K562 (cell line): Measurements from ENCODE around the gene FGFR1OP2. TPM values are rescaled to one million over a fixed set of nuclear protein-coding genes. Genes with fewer than 3 reads are reported as not detected.
A peak's percentile ranks its signal among the peaks of the same experiment; 100 is the strongest.

ENCODE experiments used
- ATAC-seq: fragments of 200-7000 bp; cut with Tn5 transposase; 3 replicates; pipeline ENCODE4 v1.9.1; 2020; ENCODE audit warnings: moderate library complexity
- BruUV-seq: library from RNA; stranded (reverse); fragments of 400-500 nt; replicated peaks from 2 replicates; lab custom pipeline; 2021; lab: Mats Ljungman, UMichigan
- CTCF ChIA-PET: fragments of 300-600 bp; formaldehyde crosslinking; extraction: SDS; loops from one replicate; lab custom pipeline; 2021; ENCODE audit warnings: low intra/inter-chr PET ratio; lab: Yijun Ruan, JAX
- POLR2A ChIA-PET: fragments of 300-600, 350-650 bp; sonication (Branson Sonifier 250); formaldehyde crosslinking; extraction: SDS; loops from one replicate; lab custom pipeline; 2021; ENCODE audit warnings: antibody characterized with exemption, inconsistent platforms; lab: Yijun Ruan, JAX
- DNase-seq, 4 experiments: peaks; one replicate each; pipeline versions ENCODE4 v3.0.0 to v3.0.0-alpha.2; 2011 to 2018; ENCODE audit warnings: low spot score in 3 of 4, mixed read lengths in 3 of 4; ENCODE audit errors: extremely low read depth in 1 of 4
- FAIRE-seq: peaks from 2 replicates; lab custom pipeline; 2011; peaks lifted over from hg19 to GRCh38; lab: Jason Lieb, UNC
- H2AFZ ChIP-seq: 2 replicates; pipeline ENCODE4 v1.6.0; 2011; ENCODE audit warnings: low read depth, low read length, control low read depth, inconsistent platforms
- H3K27ac ChIP-seq: fragments of 200-600 bp; 3 replicates; pipeline ENCODE4 v1.8.0; 2011; ENCODE audit warnings: low read depth, mild to moderate bottlenecking, control low read depth, inconsistent platforms, low read length, moderate library complexity, mixed read lengths; ENCODE audit errors: extremely low read depth
- H3K27me3 ChIP-seq, 2 experiments: fragments of 300-600 bp in 1 of 2; 2 replicates in 1 of 2; 3 replicates in 1 of 2; pipeline versions ENCODE4 v1.6.0 to v1.8.0; 2011; ENCODE audit warnings: inconsistent platforms in 2 of 2, low read length in 2 of 2, mild to moderate bottlenecking in 1 of 2, mixed read lengths in 1 of 2, moderate library complexity in 1 of 2; ENCODE audit not compliant: control insufficient read depth in 2 of 2, insufficient read depth in 2 of 2
- H3K36me3 ChIP-seq: fragments of 300-600 bp; 3 replicates; pipeline ENCODE4 v1.8.0; 2011; ENCODE audit warnings: mild to moderate bottlenecking, low read length, inconsistent platforms; ENCODE audit not compliant: control insufficient read depth, insufficient read depth
- H3K4me1 ChIP-seq, 2 experiments: fragments of 200-600 bp in 1 of 2; replicated peaks in 1 of 2; 2 replicates in 1 of 2; 3 replicates in 1 of 2; pipeline versions ENCODE4 v1.5.1 to v1.8.0; 2011; ENCODE audit warnings: inconsistent platforms in 2 of 2, low read length in 2 of 2, mild to moderate bottlenecking in 1 of 2, mixed read lengths in 1 of 2, moderate library complexity in 1 of 2; ENCODE audit not compliant: control insufficient read depth in 2 of 2, insufficient read depth in 2 of 2
- H3K4me2 ChIP-seq: 2 replicates; pipeline ENCODE4 v1.6.1; 2011; ENCODE audit warnings: low read length, control low read depth, inconsistent platforms, mixed read lengths; ENCODE audit not compliant: insufficient read depth
- H3K4me3 ChIP-seq: fragments of 200-600 bp; sonication (generic), shearing (Covaris generic); 2 replicates; pipeline ENCODE4 v1.5.1; 2016; ENCODE audit warnings: control low read depth, inconsistent platforms
- H3K79me2 ChIP-seq: fragments of 200-600 bp; 3 replicates; pipeline ENCODE4 v1.8.0; 2011; ENCODE audit warnings: low read length, inconsistent platforms; ENCODE audit not compliant: control insufficient read depth, insufficient read depth
- H3K9ac ChIP-seq, 2 experiments: 2 replicates each; pipeline versions ENCODE4 v1.6.0 to v1.6.1; 2011; ENCODE audit warnings: low read depth in 2 of 2, low read length in 2 of 2, control low read depth in 1 of 2, inconsistent platforms in 1 of 2, mild to moderate bottlenecking in 1 of 2, mixed read lengths in 1 of 2; ENCODE audit not compliant: insufficient read depth in 1 of 2
- H3K9me1 ChIP-seq: one replicate; pipeline ENCODE4 v1.6.0; 2011; ENCODE audit warnings: inconsistent platforms, mild to moderate bottlenecking, low read length, moderate library complexity; ENCODE audit not compliant: control insufficient read depth, insufficient read depth
- H3K9me3 ChIP-seq: replicated peaks from 2 replicates; pipeline ENCODE4 v1.5.1; 2011; ENCODE audit warnings: low read depth, low read length, inconsistent platforms; ENCODE audit not compliant: control insufficient read depth, insufficient read depth
- H4K20me1 ChIP-seq: replicated peaks from 2 replicates; pipeline ENCODE4 v1.6.1; 2011; ENCODE audit warnings: low read length, inconsistent platforms, mixed read lengths; ENCODE audit not compliant: control insufficient read depth, insufficient read depth
- ETS1 ChIP-seq: conservative IDR thresholded peaks from 2 replicates; pipeline ENCODE4 v1.6.1; 2011; ENCODE audit warnings: low read depth, mild to moderate bottlenecking, low read length; ENCODE audit not compliant: control insufficient read depth
- NFIC ChIP-seq: fragments of 450-650 bp; IDR thresholded peaks from 2 replicates; pipeline ENCODE4 v1.6.1; 2017; ENCODE audit warnings: mild to moderate bottlenecking, inconsistent platforms
- PKNOX1 ChIP-seq: fragments of 450-650 bp; IDR thresholded peaks from 2 replicates; pipeline ENCODE4 v1.6.1; 2016
- ZBTB33 ChIP-seq: sonication (generic); formaldehyde crosslinking; IDR thresholded peaks from 2 replicates; pipeline ENCODE4 v1.8.1; 2023; ENCODE audit warnings: mild to moderate bottlenecking, missing genetic modification reagents
- WGBS: fragments of 100-300 bp; shearing (Covaris generic); methylation state at CpG from one replicate; pipeline ENCODE4 v1.1.6; 2016; ENCODE audit warnings: low coverage, mixed read lengths; ENCODE audit not compliant: insufficient coverage; ENCODE audit errors: missing lambda C conversion rate; 5-methylcytosine and 5-hydroxymethylcytosine counted together
- in situ Hi-C: fragments of 300-500 bp; cut with MboI; formaldehyde crosslinking; loops from 4 replicates; pipeline ENCODE4 v1.15.0; 2018; ENCODE audit warnings: inconsistent platforms, mixed read lengths
- intact Hi-C: fragments of 100-400 bp; cut with micrococcal nuclease; formaldehyde crosslinking; loops from 2 replicates; pipeline ENCODE4 v1.14.2; 2022
- polyA plus RNA-seq, 8 experiments: library from polyadenylated mRNA; depleted of rRNA in 4 of 8; stranded (reverse) in 5 of 8; unstranded in 3 of 8; fragments of >200 nt; fragmentation: Nextera tagmentation in 2 of 8; fragmentation: Illumina TruSeq in 1 of 8; extraction: Ambion mirVana in 2 of 8; extraction: Trizol in 1 of 8; gene quantifications; 2 replicates each; pipeline versions ENCODE4 v1.2.1 to v1.2.3, GENCODE V29; 2011 to 2014; ENCODE audit warnings: inconsistent platforms in 1 of 8, missing spikeins in 1 of 8
- total RNA-seq, 7 experiments: library from RNA; depleted of rRNA in 6 of 7; stranded (reverse); fragments of >200 nt in 6 of 7; fragmentation: Illumina TruSeq in 2 of 7; extraction: Trizol in 2 of 7; gene quantifications; 2 replicates each; pipeline versions ENCODE4 v1.2.1 to v1.2.3, GENCODE V29; 2011 to 2021; ENCODE audit warnings: low replicate concordance in 1 of 7
- TF ChIP-seq, protein P1 (sequence below), 2 experiments: IDR thresholded peaks in 1 of 2; conservative IDR thresholded peaks in 1 of 2; 2 replicates each; pipeline ENCODE4 v1.6.1; 2016; ENCODE audit warnings: low read depth in 2 of 2, mild to moderate bottlenecking in 1 of 2, missing compliant biosample characterization in 1 of 2, missing genetic modification characterization in 1 of 2, moderate library complexity in 1 of 2

FGFR1OP2 gene
- total and polyA plus RNA-seq, 9 of the 15 experiments (the other 6 are each of a cell fraction or from before 2014, with no cell fraction given), result 31.6 to 49.0 (median 37.1) TPM

DNA sequence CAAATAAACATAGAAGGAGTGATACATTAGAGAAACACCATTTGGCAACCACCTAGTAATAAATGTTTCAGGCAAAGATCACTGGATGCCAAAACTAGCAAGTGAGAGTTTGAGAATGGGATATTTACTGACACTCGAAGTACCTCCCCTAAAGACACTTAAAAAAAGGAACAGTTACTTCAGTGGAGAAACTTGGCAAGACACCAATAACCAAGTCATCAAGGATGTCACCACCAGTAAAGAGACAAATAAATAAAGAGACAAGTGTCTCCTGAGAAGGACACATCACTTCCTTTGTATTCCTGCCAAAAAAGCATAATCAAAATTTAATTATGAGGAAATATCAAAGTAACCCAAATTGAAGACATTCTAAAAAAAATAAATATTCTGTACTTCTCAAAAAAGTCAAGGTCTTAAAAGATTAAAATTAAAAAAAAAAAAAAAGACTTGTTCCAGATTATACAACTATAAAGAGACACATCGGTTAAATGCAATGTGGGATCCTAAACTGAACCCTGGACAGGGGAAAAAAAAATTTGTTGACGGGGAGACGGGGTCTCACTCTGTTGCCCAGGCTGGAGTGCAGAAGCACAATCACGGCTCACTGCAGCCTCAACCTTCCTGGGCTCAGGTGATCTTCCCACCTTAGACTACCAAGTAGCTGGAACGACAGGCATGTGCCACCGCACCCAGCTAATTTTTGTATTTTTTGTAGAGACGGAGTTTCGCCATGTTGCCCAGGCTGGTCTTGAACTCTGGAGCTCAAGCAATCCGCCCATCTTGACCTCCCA, 49.6 kb downstream of the FGFR1OP2 start:
- H3K4me1 ChIP-seq, result no peaks in the 10 kb centered on the region
- H3K4me2 ChIP-seq, result no peak overlapping the region
- H3K36me3 ChIP-seq, result peaks cover 10% of the 10 kb centered on the region; the same call in 2 of the 3 replicates
- no peaks in the 10 kb centered on the region for H3K79me2 ChIP-seq
- no peaks in the 10 kb centered on the region for H4K20me1 ChIP-seq
- no peak overlapping the region for H3K9ac ChIP-seq
- TF ChIP-seq ZBTB33 (CRISPR knock-in tag), result no peak
- TF ChIP-seq ETS1, result no peak
- peak; percentile 82 for TF ChIP-seq NFIC
- TF ChIP-seq PKNOX1, result peak; percentile 23; the same call in 1 of the 2 replicates
- TF ChIP-seq, protein P1, sequence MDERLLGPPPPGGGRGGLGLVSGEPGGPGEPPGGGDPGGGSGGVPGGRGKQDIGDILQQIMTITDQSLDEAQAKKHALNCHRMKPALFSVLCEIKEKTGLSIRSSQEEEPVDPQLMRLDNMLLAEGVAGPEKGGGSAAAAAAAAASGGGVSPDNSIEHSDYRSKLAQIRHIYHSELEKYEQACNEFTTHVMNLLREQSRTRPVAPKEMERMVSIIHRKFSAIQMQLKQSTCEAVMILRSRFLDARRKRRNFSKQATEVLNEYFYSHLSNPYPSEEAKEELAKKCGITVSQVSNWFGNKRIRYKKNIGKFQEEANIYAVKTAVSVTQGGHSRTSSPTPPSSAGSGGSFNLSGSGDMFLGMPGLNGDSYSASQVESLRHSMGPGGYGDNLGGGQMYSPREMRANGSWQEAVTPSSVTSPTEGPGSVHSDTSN (CRISPR knock-in tag; IDR thresholded peaks at IDR 0.05; ENCODE audit: low read depth), result no peak
- TF ChIP-seq, protein P1 (tag; conservative IDR thresholded peaks at IDR 0.05; ENCODE audit: low read depth), result peak; percentile 79
- TF ChIP-seq, all 486 proteins: peak for 3
- CTCF ChIA-PET, result no interaction called here
- no TSS peak for BruUV-seq
- POLR2A ChIA-PET, result interaction anchor here (0.7 kb wide), 1 partner anchor 90 kb away, joined by 3 read pairs; no protein-coding TSS in a partner anchor
- WGBS, result 85% methylated on average over 10 of the region's 10 CpGs
- Histone ChIP-seq H3K9me1 (no peaks in the 10 kb centered on the region), H2AFZ (no peak overlapping the region), H3K9me3 (no peaks in the 10 kb centered on the region), H3K27ac (no peak overlapping the region), H3K4me3 (no peak overlapping the region), H3K27me3 (no peaks in the 10 kb centered on the region)
- in situ Hi-C loops, result no loop called here
- ATAC-seq (0 out of 3 replicates have a peak, but pooled peaks have one; percentile 26), DNase-seq (peak in 1 of 4 experiments; percentile 27), FAIRE-seq (no peak)
- intact Hi-C loops, result no loop called here
